ENCODE results near the gene GPR42. TPM values are rescaled to one million over a fixed set of nuclear protein-coding genes. Genes with fewer than 3 reads are reported as not detected.

The GPR42 gene
- total and polyA plus RNA-seq, 2 of the 4 experiments (the other 2 are of a cell fraction): not detected

- Histone ChIP-seq H4K5ac (ENCODE audit: low read depth, low read length) (no peak overlapping the region), H3K9ac (ENCODE audit: low read depth, low read length) (no peak overlapping the region), H3K36me3 (ENCODE audit: control insufficient read depth, insufficient read depth, low read length) (no peaks in the 10 kb centered on the region), H3K4ac (ENCODE audit: low read depth, low read length) (no peak overlapping the region), H2AFZ (replicated peaks; ENCODE audit: low read length, poor library complexity) (no peak overlapping the region), H3K23ac (ENCODE audit: low read depth, low read length) (no peak overlapping the region), H3K79me1 (ENCODE audit: low read depth in 1 of 2, low read length in 2 of 2) (no peaks in the 10 kb centered on the region), H2BK5ac (ENCODE audit: low read depth, low read length, poor library complexity, severe bottlenecking) (no peak overlapping the region), H3K56ac (ENCODE audit: extremely low read depth, insufficient read depth, low read length) (no peak overlapping the region), H2BK120ac (ENCODE audit: low read depth, low read length) (no peak overlapping the region), H3K27ac (ENCODE audit: insufficient read depth, low read length) (no peak overlapping the region), H4K20me1 (ENCODE audit: insufficient read depth, low read length) (no peaks in the 10 kb centered on the region), H3K4me3 (ENCODE audit: insufficient read depth, low read depth, low read length) (no peak overlapping the region), H3K18ac (ENCODE audit: low read depth, low read length) (no peak overlapping the region), H3K4me2 (ENCODE audit: low read depth, low read length) (no peak overlapping the region), H3K9me3 (ENCODE audit: control insufficient read depth, insufficient read depth, low read length) (no peaks in the 10 kb centered on the region), H4K91ac (ENCODE audit: insufficient read depth, low read depth, low read length) (no peak overlapping the region), H3K9me1 (ENCODE audit: insufficient read depth, low read length) (no peaks in the 10 kb centered on the region), H3K4me1 (ENCODE audit: control insufficient read depth, insufficient read depth, low read length) (no peaks in the 10 kb centered on the region), H3K14ac (replicated peaks; ENCODE audit: low read depth, low read length) (no peak overlapping the region), H2BK20ac (ENCODE audit: low read depth, low read length) (no peak overlapping the region), H4K8ac (ENCODE audit: low read depth in 2 of 2, low read length in 2 of 2) (no peak overlapping the region), H2AK5ac (ENCODE audit: low read depth, low read length) (no peak overlapping the region), H2AK9ac (replicated peaks; ENCODE audit: low read depth, low read length, poor library complexity) (no peak overlapping the region), H3K27me3 (ENCODE audit: control insufficient read depth, insufficient read depth, low read length) (no peaks in the 10 kb centered on the region; the same call in 1 of the 2 replicates), H2BK15ac (ENCODE audit: low read depth, low read length) (no peak overlapping the region)
- WGBS, 2 experiments (ENCODE audit: extremely low coverage in 2 of 2, insufficient read length in 1 of 2): 71% methylated on average over 3 of the region's 11 CpGs; no CpG with 5 or more reads in 1 of the 2 experiments
- no peak for DNase-seq
- in situ Hi-C loops (cut with MboI; ENCODE audit: low sequenced_read_pairs): loop anchor here (25.0 kb wide), 1 partner anchor 247 kb away; the partner anchor contains the start of gene PMIS2
- CTCF ChIA-PET: no interaction called here
- dilution Hi-C loops (cut with HindIII; ENCODE audit: low sequenced_read_pairs, unreplicated experiment): no loop called here
- TF ChIP-seq SMC3 (IDR thresholded peaks at IDR 0.05; ENCODE audit: low read depth, low read length) (no peak), MAZ (IDR thresholded peaks at IDR 0.05; ENCODE audit: borderline replicate concordance, low read depth, low read length) (no peak), RFX5 (IDR thresholded peaks at IDR 0.05; ENCODE audit: low read depth, low read length) (no peak), FOS (IDR thresholded peaks at IDR 0.05; ENCODE audit: low read depth, low read length) (no peak), CTCF (conservative IDR thresholded peaks at IDR 0.05; ENCODE audit: low read depth, low read length) (no peak), RCOR1 (IDR thresholded peaks at IDR 0.05; ENCODE audit: insufficient replicate concordance, low read length) (no peak), MAFK (IDR thresholded peaks at IDR 0.05; ENCODE audit: low read depth, low read length) (no peak), NFE2L2 (IDR thresholded peaks at IDR 0.05; ENCODE audit: low read depth, low read length) (no peak), CHD1 (IDR thresholded peaks at IDR 0.05; ENCODE audit: low read depth, low read length) (no peak), MXI1 (IDR thresholded peaks at IDR 0.05; ENCODE audit: borderline replicate concordance, low read depth, low read length) (no peak)
- BruUV-seq (replicated peaks): no TSS peak
- intact Hi-C loops (cut with micrococcal nuclease): no loop called here
- ATAC-seq (ENCODE audit: low read depth): no peak
- POLR2A ChIA-PET (ENCODE audit: unreplicated experiment): no interaction called here
Measured at GRCh38 chr19:35340431-35340830, 30.4 kb upstream of the GPR42 start.
